Activated naive CD4-positive, alpha-beta T cell treated with anti-CD3 and anti-CD28 coated beads, Interleukin-2, amount 50 U/mL, for 72 hours (primary cell): ENCODE results near the gene HOXD9. TPM values are rescaled to one million over a fixed set of nuclear protein-coding genes. Genes with fewer than 3 reads are reported as not detected.
A peak's percentile ranks its signal among the peaks of the same experiment; 100 is the strongest.

Experiments used
- ATAC-seq, 2 donors: fragments of 150-1000 bp; cut with Tn5 transposase; 2 replicates each; pipeline ENCODE4 v1.10.0; 2021; ENCODE audit warnings: mild to moderate bottlenecking in 2 of 2, moderate library complexity in 2 of 2
- DNase-seq, 2 donors: peaks; one replicate each; pipeline ENCODE4 v3.0.0; 2021 to 2022; ENCODE audit warnings: low spot score in 2 of 2
- H3K27ac Mint-ChIP-seq, 2 donors: one replicate each; pipeline ENCODE4 v1.8.0; 2022; ENCODE audit warnings: mild to moderate bottlenecking in 2 of 2, mixed read lengths in 2 of 2
- H3K36me3 Mint-ChIP-seq, 2 donors: one replicate each; pipeline ENCODE4 v1.8.0; 2022; ENCODE audit warnings: mixed read lengths in 2 of 2
- H3K9me3 Mint-ChIP-seq, 2 donors: one replicate each; pipeline ENCODE4 v1.8.0; 2022; ENCODE audit warnings: mixed read lengths in 2 of 2
- total RNA-seq, 2 donors: library from RNA; stranded (reverse); gene quantifications; one replicate each; pipeline ENCODE4 v1.2.3, GENCODE V29; 2022

HOXD9 gene
- total RNA-seq, 2 donors from 2014 or later, result not detected

- H3K36me3 Mint-ChIP-seq, result peaks cover 31 to 64% of the 10 kb centered on the region in 2 donors
- H3K9me3 Mint-ChIP-seq, result peaks cover 0 to 13% of the 10 kb centered on the region in 2 donors
- DNase-seq (peak in 1 of 2 donors; percentile 23), ATAC-seq (no peak)
- H3K27ac Mint-ChIP-seq, result peak overlapping the region; percentile 62 to 91
Measured at GRCh38 chr2:176082824-176083751, 39.4 kb upstream of the HOXD9 start.

- H3K27ac Mint-ChIP-seq, result peak within 1 kb of the TSS; percentile 62 to 91
- ATAC-seq, result no peak
- peak in 1 of 2 donors; percentile 3 for DNase-seq
- H3K9me3 Mint-ChIP-seq, result peaks cover 0 to 13% of the 10 kb centered on the region in 2 donors
- H3K36me3 Mint-ChIP-seq, result peaks cover 24 to 61% of the 10 kb centered on the region in 2 donors
Measured at GRCh38 chr2:176083796-176084261, 38.7 kb upstream of the HOXD9 start, which contains the start of gene EVX2. Gene EVX2 (minus strand): TSS chr2:176083962. CDS start chr2:176083776, 186 bp downstream.

GRCh38 chr2:176084611-176085119 lies 37.9 kb upstream of the HOXD9 start:
- H3K36me3 Mint-ChIP-seq, result peaks cover 20 to 59% of the 10 kb centered on the region in 2 donors
- peaks cover 0 to 7% of the 10 kb centered on the region in 2 donors for H3K9me3 Mint-ChIP-seq
- no peak for ATAC-seq
- H3K27ac Mint-ChIP-seq, result peak overlapping the region in 1 of 2 donors; percentile 88
- peak in 1 of 2 donors; percentile 2 for DNase-seq

- no peak for ATAC-seq
- DNase-seq, result no peak
- Mint-ChIP-seq H3K36me3 (peaks cover 20 to 59% of the 10 kb centered on the region in 2 donors), H3K9me3 (peaks cover 0 to 7% of the 10 kb centered on the region in 2 donors), H3K27ac (peak overlapping the region in 1 of 2 donors; percentile 88)
Measured at GRCh38 chr2:176085120-176085788, 37.3 kb upstream of the HOXD9 start.

- no peak for DNase-seq
- peaks cover 23 to 57% of the 10 kb centered on the region in 2 donors for H3K36me3 Mint-ChIP-seq
- H3K27ac Mint-ChIP-seq, result peak overlapping the region in 1 of 2 donors; percentile 84
Measured at GRCh38 chr2:176085861-176086771, 36.4 kb upstream of the HOXD9 start.

GRCh38 chr2:176087330-176088047 lies 35.0 kb upstream of the HOXD9 start:
- ATAC-seq, result no peak

More at GRCh38 chr2:176085861-176086771, 36.4 kb upstream of the HOXD9 start:
- peaks cover 0 to 7% of the 10 kb centered on the region in 2 donors for H3K9me3 Mint-ChIP-seq
- ATAC-seq, result no peak

GRCh38 chr2:176088048-176088936 lies 34.2 kb upstream of the HOXD9 start:
- H3K36me3 Mint-ChIP-seq, result peaks cover 26 to 54% of the 10 kb centered on the region in 2 donors
- ATAC-seq (peak in 1 of 2 donors; percentile 40), DNase-seq (peak in 1 of 2 donors; percentile 39)
- H3K27ac Mint-ChIP-seq, result no peak overlapping the region
- peaks cover 0 to 4% of the 10 kb centered on the region in 2 donors for H3K9me3 Mint-ChIP-seq

More at GRCh38 chr2:176087330-176088047, 35.0 kb upstream of the HOXD9 start:
- Mint-ChIP-seq H3K36me3 (peaks cover 33 to 60% of the 10 kb centered on the region in 2 donors), H3K9me3 (peaks cover 0 to 7% of the 10 kb centered on the region in 2 donors), H3K27ac (no peak overlapping the region)
- DNase-seq, result no peak

- no peak for DNase-seq
- ATAC-seq, result no peak
- no peak overlapping the region for H3K27ac Mint-ChIP-seq
- H3K36me3 Mint-ChIP-seq, result peaks cover 17 to 54% of the 10 kb centered on the region in 2 donors
- H3K9me3 Mint-ChIP-seq, result no peaks in the 10 kb centered on the region
Measured at GRCh38 chr2:176088937-176089842, 33.3 kb upstream of the HOXD9 start.

GRCh38 chr2:176089843-176090395 lies 32.6 kb upstream of the HOXD9 start:
- Mint-ChIP-seq H3K27ac (no peak overlapping the region), H3K36me3 (peaks cover 17 to 53% of the 10 kb centered on the region in 2 donors), H3K9me3 (no peaks in the 10 kb centered on the region)
- DNase-seq (no peak), ATAC-seq (no peak)

GRCh38 chr2:176090862-176091261 lies 31.7 kb upstream of the HOXD9 start:
- ATAC-seq, result no peak
- H3K27ac Mint-ChIP-seq, result no peak overlapping the region
- no peak for DNase-seq

GRCh38 chr2:176091329-176092258 lies 30.9 kb upstream of the HOXD9 start:
- Mint-ChIP-seq H3K27ac (peak overlapping the region in 1 of 2 donors; percentile 36), H3K36me3 (peaks cover 17 to 56% of the 10 kb centered on the region in 2 donors), H3K9me3 (no peaks in the 10 kb centered on the region)
- ATAC-seq (no peak), DNase-seq (no peak)

More at GRCh38 chr2:176090862-176091261, 31.7 kb upstream of the HOXD9 start:
- peaks cover 17 to 61% of the 10 kb centered on the region in 2 donors for H3K36me3 Mint-ChIP-seq
- no peaks in the 10 kb centered on the region for H3K9me3 Mint-ChIP-seq
